ENCODE measurements around the gene PADI6. TPM values are rescaled to one million over a fixed set of nuclear protein-coding genes. Genes with fewer than 3 reads are reported as not detected.

Gene PADI6
- total RNA-seq, 1 experiment from 2014 or later: not detected

DNA sequence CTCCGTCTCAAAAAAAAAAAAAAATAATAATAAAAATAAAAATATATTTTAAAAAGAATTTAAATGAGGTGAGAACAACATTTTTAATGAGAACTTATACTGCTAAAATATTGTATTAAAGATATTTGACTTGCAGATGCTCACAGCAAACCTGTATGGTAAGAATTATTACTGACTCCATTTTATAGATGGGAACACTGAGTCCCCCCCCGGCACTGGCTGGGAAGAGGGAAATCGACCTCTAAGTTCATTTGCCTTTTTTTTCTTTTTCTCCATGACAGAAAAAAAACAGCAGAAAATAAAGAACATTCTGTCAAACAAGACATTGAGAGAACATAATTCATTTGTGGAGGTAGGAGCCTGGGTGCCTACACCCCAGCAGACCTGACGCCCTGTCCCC lies 13.4 kb upstream of the PADI6 start:
- Histone ChIP-seq H3K27ac (ENCODE audit: low read depth, low read length) (no peak overlapping the region), H3K4me3 (replicated peaks in 1 of 2; ENCODE audit: low read depth in 1 of 2, low read length in 2 of 2) (no peak overlapping the region), H3K27me3 (ENCODE audit: insufficient read depth, low read length) (no peaks in the 10 kb centered on the region), H2AFZ (ENCODE audit: low read depth, low read length, poor library complexity, severe bottlenecking) (no peak overlapping the region), H3K4me2 (ENCODE audit: low read length) (no peak overlapping the region), H3K79me2 (ENCODE audit: insufficient read depth, low read length) (no peaks in the 10 kb centered on the region), H4K20me1 (ENCODE audit: insufficient read depth) (no peaks in the 10 kb centered on the region), H3K9me3 (ENCODE audit: control insufficient read depth in 1 of 2, insufficient read depth in 1 of 2, low read depth in 1 of 2, low read length in 2 of 2) (no peaks in the 10 kb centered on the region), H3K9ac (ENCODE audit: low read length) (no peak overlapping the region), H3K4me1 (ENCODE audit: control insufficient read depth in 1 of 2, insufficient read depth in 2 of 2, low read length in 2 of 2) (no peaks in the 10 kb centered on the region), H3K36me3 (ENCODE audit: control insufficient read depth in 1 of 2, insufficient read depth in 2 of 2, low read length in 2 of 2) (no peaks in the 10 kb centered on the region), H3K9me2 (ENCODE audit: insufficient read depth) (no peaks in the 10 kb centered on the region)
- RAD21 ChIA-PET (ENCODE audit: low non-redundant PET in 1 of 2, low total read pairs in 2 of 2, uncharacterized antibody in 2 of 2, unreplicated experiment in 2 of 2): no interaction called here
- no peak for TF ChIP-seq SIN3A (IDR thresholded peaks at IDR 0.05; ENCODE audit: low read depth)
- TF ChIP-seq POLR2AphosphoS5 (IDR thresholded peaks at IDR 0.05; ENCODE audit: low read depth, low read length): no peak
- no peak for TF ChIP-seq YY1 (IDR thresholded peaks at IDR 0.05; ENCODE audit: extremely low read depth, insufficient replicate concordance, low read depth, low read length)
- no peak for TF ChIP-seq ZNF274 (IDR thresholded peaks at IDR 0.05; ENCODE audit: low read depth, low read length)
- TF ChIP-seq RAD21 (IDR thresholded peaks at IDR 0.05; ENCODE audit: low read depth): no peak
- TF ChIP-seq, protein P1, sequence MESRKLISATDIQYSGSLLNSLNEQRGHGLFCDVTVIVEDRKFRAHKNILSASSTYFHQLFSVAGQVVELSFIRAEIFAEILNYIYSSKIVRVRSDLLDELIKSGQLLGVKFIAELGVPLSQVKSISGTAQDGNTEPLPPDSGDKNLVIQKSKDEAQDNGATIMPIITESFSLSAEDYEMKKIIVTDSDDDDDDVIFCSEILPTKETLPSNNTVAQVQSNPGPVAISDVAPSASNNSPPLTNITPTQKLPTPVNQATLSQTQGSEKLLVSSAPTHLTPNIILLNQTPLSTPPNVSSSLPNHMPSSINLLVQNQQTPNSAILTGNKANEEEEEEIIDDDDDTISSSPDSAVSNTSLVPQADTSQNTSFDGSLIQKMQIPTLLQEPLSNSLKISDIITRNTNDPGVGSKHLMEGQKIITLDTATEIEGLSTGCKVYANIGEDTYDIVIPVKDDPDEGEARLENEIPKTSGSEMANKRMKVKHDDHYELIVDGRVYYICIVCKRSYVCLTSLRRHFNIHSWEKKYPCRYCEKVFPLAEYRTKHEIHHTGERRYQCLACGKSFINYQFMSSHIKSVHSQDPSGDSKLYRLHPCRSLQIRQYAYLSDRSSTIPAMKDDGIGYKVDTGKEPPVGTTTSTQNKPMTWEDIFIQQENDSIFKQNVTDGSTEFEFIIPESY (IDR thresholded peaks at IDR 0.05; ENCODE audit: extremely low read depth, insufficient replicate concordance, low read length): no peak
- no peak for TF ChIP-seq POLR2A (IDR thresholded peaks at IDR 0.05; ENCODE audit: borderline replicate concordance, extremely low read depth, insufficient read depth, insufficient read length)
- TF ChIP-seq EGR1 (IDR thresholded peaks at IDR 0.05; ENCODE audit: low read depth): no peak
- no peak for TF ChIP-seq REST (IDR thresholded peaks at IDR 0.05; ENCODE audit: low read depth)
- TF ChIP-seq SP1 (IDR thresholded peaks at IDR 0.05; ENCODE audit: low read depth): no peak
- DNase-seq (ENCODE audit: low read depth, low spot score) (no peak), ATAC-seq (no peak)
- intact Hi-C loops (cut with micrococcal nuclease): no loop called here
- BruUV-seq (replicated peaks): no TSS peak
- CTCF ChIA-PET: no interaction called here
- POLR2A ChIA-PET: no interaction called here

All from HCT116 (cell line).